ENCODE measurements around the gene MIEF1. TPM values are rescaled to one million over a fixed set of nuclear protein-coding genes. Genes with fewer than 3 reads are reported as not detected.

MIEF1 gene
- total RNA-seq, 2 donors from 2014 or later = 18.8 to 36.9 TPM

DNA sequence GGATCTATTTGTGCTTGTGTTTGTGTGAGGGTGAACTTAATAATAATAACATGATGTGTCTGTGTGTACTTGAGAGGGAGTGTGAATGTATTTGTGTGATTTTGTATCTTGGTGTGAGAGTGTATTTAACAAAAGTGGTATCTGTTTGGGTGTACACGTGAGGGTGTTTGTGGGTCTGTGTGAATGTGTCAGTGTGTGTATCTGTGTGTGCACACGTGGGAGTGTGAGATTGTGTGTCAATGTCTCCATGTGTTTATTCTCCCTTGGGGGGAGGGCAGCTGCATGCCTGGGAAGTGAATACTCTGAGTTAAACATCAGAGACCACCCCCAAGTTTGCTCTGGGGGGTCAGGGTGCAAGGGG, 45.5 kb downstream of the MIEF1 start:
- DNase-seq (ENCODE audit: low spot score) = no peak
- ATAC-seq (ENCODE audit: insufficient number of reproducible peaks, low FRiP score, low read depth) = no peak
- no peaks in the 10 kb centered on the region for H3K4me1 ChIP-seq (ENCODE audit: control insufficient read depth in 1 of 2, low read depth in 2 of 2)
- TF ChIP-seq, protein P1, sequence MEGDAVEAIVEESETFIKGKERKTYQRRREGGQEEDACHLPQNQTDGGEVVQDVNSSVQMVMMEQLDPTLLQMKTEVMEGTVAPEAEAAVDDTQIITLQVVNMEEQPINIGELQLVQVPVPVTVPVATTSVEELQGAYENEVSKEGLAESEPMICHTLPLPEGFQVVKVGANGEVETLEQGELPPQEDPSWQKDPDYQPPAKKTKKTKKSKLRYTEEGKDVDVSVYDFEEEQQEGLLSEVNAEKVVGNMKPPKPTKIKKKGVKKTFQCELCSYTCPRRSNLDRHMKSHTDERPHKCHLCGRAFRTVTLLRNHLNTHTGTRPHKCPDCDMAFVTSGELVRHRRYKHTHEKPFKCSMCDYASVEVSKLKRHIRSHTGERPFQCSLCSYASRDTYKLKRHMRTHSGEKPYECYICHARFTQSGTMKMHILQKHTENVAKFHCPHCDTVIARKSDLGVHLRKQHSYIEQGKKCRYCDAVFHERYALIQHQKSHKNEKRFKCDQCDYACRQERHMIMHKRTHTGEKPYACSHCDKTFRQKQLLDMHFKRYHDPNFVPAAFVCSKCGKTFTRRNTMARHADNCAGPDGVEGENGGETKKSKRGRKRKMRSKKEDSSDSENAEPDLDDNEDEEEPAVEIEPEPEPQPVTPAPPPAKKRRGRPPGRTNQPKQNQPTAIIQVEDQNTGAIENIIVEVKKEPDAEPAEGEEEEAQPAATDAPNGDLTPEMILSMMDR (IDR thresholded peaks at IDR 0.05) = no peak
- H3K4me3 ChIP-seq = no peak overlapping the region
- no peaks in the 10 kb centered on the region for H3K9me3 ChIP-seq
- no peaks in the 10 kb centered on the region for H3K36me3 ChIP-seq
- H3K27me3 ChIP-seq (replicated peaks; ENCODE audit: insufficient read depth) = no peaks in the 10 kb centered on the region
- no peak overlapping the region for H3K27ac ChIP-seq

DNA sequence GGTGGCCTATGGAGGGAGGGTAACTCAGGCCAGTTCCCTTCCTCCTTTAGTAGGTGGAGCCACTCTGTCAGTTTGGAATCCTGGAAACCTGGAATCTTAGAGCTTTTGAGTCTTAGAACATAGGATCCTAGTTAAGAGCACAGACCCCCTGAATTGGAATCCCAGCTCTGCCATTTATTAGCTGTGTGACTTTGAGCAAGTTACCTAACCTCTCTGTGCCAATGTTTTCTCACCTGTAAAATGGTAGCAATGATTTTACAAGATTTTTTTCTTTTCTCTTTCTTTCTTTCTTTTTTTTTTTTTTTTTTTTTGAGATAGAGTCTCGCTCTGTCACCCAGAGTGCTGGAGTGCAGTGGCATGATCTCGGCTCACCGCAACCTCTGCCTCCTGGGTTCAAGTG, 51.3 kb downstream of the MIEF1 start:
- Histone ChIP-seq H3K4me1 (ENCODE audit: control insufficient read depth in 1 of 2, low read depth in 2 of 2) (peaks cover 4 to 6% of the 10 kb centered on the region in 2 donors), H3K27me3 (replicated peaks; ENCODE audit: insufficient read depth) (peaks cover 9% of the 10 kb centered on the region), H3K36me3 (no peaks in the 10 kb centered on the region), H3K4me3 (no peak overlapping the region), H3K27ac (no peak overlapping the region), H3K9me3 (no peaks in the 10 kb centered on the region)
- TF ChIP-seq, protein P1 (IDR thresholded peaks at IDR 0.05) = no peak
- ATAC-seq (ENCODE audit: insufficient number of reproducible peaks, low FRiP score, low read depth) (no peak), DNase-seq (ENCODE audit: low spot score) (no peak)

- Histone ChIP-seq H3K9me3 (no peaks in the 10 kb centered on the region), H3K4me1 (ENCODE audit: control insufficient read depth in 1 of 2, low read depth in 2 of 2) (peaks cover 6 to 7% of the 10 kb centered on the region in 2 donors), H3K36me3 (no peaks in the 10 kb centered on the region), H3K27me3 (replicated peaks; ENCODE audit: insufficient read depth) (peaks cover 9% of the 10 kb centered on the region), H3K4me3 (no peak overlapping the region), H3K27ac (no peak overlapping the region)
- TF ChIP-seq, protein P1 (IDR thresholded peaks at IDR 0.05) = no peak
- DNase-seq (ENCODE audit: low spot score) (no peak), ATAC-seq (ENCODE audit: insufficient number of reproducible peaks, low FRiP score, low read depth) (no peak)
Observed at GRCh38 chr22:39554151-39554550, 52.1 kb downstream of the MIEF1 start.

GRCh38 chr22:39556970-39557841, 55.1 kb downstream of the MIEF1 start:
- H3K27me3 ChIP-seq (replicated peaks; ENCODE audit: insufficient read depth) = peaks cover 9% of the 10 kb centered on the region
- ATAC-seq (ENCODE audit: insufficient number of reproducible peaks, low FRiP score, low read depth) = no peak
- no peak overlapping the region for H3K27ac ChIP-seq
- peaks cover 6 to 7% of the 10 kb centered on the region in 2 donors for H3K4me1 ChIP-seq (ENCODE audit: control insufficient read depth in 1 of 2, low read depth in 2 of 2)
- TF ChIP-seq, protein P1 (IDR thresholded peaks at IDR 0.05) = no peak
- H3K36me3 ChIP-seq = no peaks in the 10 kb centered on the region
- peak overlapping the region; percentile 58 for H3K4me3 ChIP-seq
- no peaks in the 10 kb centered on the region for H3K9me3 ChIP-seq
- DNase-seq (ENCODE audit: low spot score) = no peak

DNA sequence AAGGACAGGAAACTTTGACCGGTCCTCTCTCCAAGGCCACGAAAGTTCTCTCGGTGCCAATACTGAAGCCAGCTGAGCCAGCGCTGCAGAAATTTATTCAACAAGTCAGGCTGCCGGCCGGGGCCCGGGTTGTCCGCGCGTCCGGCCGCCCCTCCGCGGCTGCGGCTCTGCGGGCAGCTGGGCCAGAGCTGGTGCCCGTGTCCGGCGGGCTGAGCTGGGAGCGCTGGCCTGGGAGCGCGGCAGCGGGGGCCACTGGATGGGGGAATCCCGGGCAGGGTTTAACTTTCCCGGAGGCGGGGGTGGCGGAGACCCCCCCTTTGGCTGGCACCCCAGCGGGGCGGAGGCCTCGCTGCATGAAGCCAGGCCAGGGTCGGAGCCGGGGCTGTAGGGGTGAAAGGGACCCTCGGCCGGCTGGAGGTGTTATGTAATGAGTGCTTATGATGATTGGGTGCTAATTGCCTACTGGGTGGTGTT, 56.2 kb downstream of the MIEF1 start:
- Histone ChIP-seq H3K27me3 (replicated peaks; ENCODE audit: insufficient read depth) (peaks cover 9% of the 10 kb centered on the region), H3K27ac (no peak overlapping the region), H3K4me1 (ENCODE audit: control insufficient read depth in 1 of 2, low read depth in 2 of 2) (peaks cover 6 to 7% of the 10 kb centered on the region in 2 donors), H3K9me3 (no peaks in the 10 kb centered on the region), H3K36me3 (no peaks in the 10 kb centered on the region), H3K4me3 (peak overlapping the region; percentile 48)
- TF ChIP-seq, protein P1 (IDR thresholded peaks at IDR 0.05) = no peak
- DNase-seq (ENCODE audit: low spot score) (no peak), ATAC-seq (ENCODE audit: insufficient number of reproducible peaks, low FRiP score, low read depth) (no peak)

All from thoracic aorta (tissue), 2 donors.